A549 (cell line): Measurements from ENCODE around the gene ALCAM.

Experiments used
- CEBPB ChIP-seq, 2 experiments: fragments of >200 bp in 1 of 2; sonication (Bioruptor Twin) in 1 of 2; formaldehyde crosslinking in 1 of 2; IDR thresholded peaks; 2 replicates each; pipeline ENCODE4 v1.6.1; 2012 to 2016
- CHD4 ChIP-seq: fragments of 200-600 bp; sonication (generic); IDR thresholded peaks from 2 replicates; pipeline ENCODE4 v1.6.1; 2016; ENCODE audit warnings: antibody characterized with exemption, mild to moderate bottlenecking, borderline replicate concordance
- CTCF ChIP-seq: fragments of >200 bp; sonication (Bioruptor Twin); formaldehyde crosslinking; IDR thresholded peaks from 3 replicates; pipeline ENCODE4 v1.5.1; 2016
- E2F6 ChIP-seq: IDR thresholded peaks from 2 replicates; pipeline ENCODE4 v1.6.1; 2012; ENCODE audit warnings: low read depth, borderline replicate concordance
- FOSL2 ChIP-seq, 2 experiments: fragments of 450-650 bp in 1 of 2; fragments of >200 bp in 1 of 2; sonication (Bioruptor Twin) in 1 of 2; formaldehyde crosslinking; IDR thresholded peaks; 2 replicates each; pipeline versions ENCODE4 v1.5.0 to v1.6.1; 2016 to 2020; ENCODE audit warnings: mild to moderate bottlenecking in 1 of 2, moderate library complexity in 1 of 2
- HMGXB4 ChIP-seq: fragments of 250-450 bp; sonication (Bioruptor Pico); IDR thresholded peaks from 2 replicates; pipeline ENCODE4 v1.5.0; 2021; ENCODE audit warnings: mild to moderate bottlenecking, moderate library complexity, borderline replicate concordance
- KDM1A ChIP-seq: fragments of 200-600 bp; sonication (generic); IDR thresholded peaks from 2 replicates; pipeline ENCODE4 v1.6.1; 2016; ENCODE audit warnings: low read depth, mild to moderate bottlenecking
- MAFK ChIP-seq: fragments of 450-650 bp; IDR thresholded peaks from 2 replicates; pipeline ENCODE4 v1.6.1; 2014; ENCODE audit not compliant: partially characterized antibody
- MAX ChIP-seq: IDR thresholded peaks from 2 replicates; pipeline ENCODE4 v1.6.1; 2012
- POLR2A ChIP-seq: IDR thresholded peaks from 2 replicates; pipeline ENCODE4 v1.6.1; 2012; ENCODE audit warnings: mild to moderate bottlenecking, low read length
- RAD21 ChIP-seq, 2 experiments: fragments of >200 bp in 1 of 2; sonication (Bioruptor Twin) in 1 of 2; formaldehyde crosslinking in 1 of 2; IDR thresholded peaks in 1 of 2; conservative IDR thresholded peaks in 1 of 2; 2 replicates in 1 of 2; 3 replicates in 1 of 2; pipeline ENCODE4 v1.6.1; 2012 to 2018; ENCODE audit warnings: inconsistent platforms in 1 of 2
- REST ChIP-seq: fragments of 200-600 bp; sonication (generic); IDR thresholded peaks from 2 replicates; pipeline ENCODE4 v1.6.1; 2016; ENCODE audit warnings: antibody characterized with exemption, mild to moderate bottlenecking, moderate library complexity
- TP53 ChIP-seq: fragments of 250-450 bp; sonication (Bioruptor Pico); IDR thresholded peaks from 2 replicates; pipeline ENCODE4 v1.5.0; 2021; ENCODE audit warnings: mild to moderate bottlenecking, moderate library complexity

- TF ChIP-seq POLR2A (no peak), HMGXB4 (no peak), FOSL2 (IDR thresholded peaks at IDR 0.05) (peak; percentile 64), FOSL2 (CRISPR knock-in tag; IDR thresholded peaks at IDR 0.05) (peak; percentile 89), REST (no peak), CTCF (no peak), RAD21 (conservative IDR thresholded peaks at IDR 0.05 in 1 of 2, IDR thresholded peaks at IDR 0.05 in 1 of 2) (no peak; a peak in 1 of 5 replicates), CEBPB (IDR thresholded peaks at IDR 0.05) (0 out of 4 replicates have a peak, but pooled peaks of 1 of the 2 experiments have one; percentile 16), TP53 (CRISPR knock-in tag) (no peak), CHD4 (no peak), MAX (peak; percentile 66; the same call in 1 of the 2 replicates), MAFK (peak; percentile 79), E2F6 (no peak), KDM1A (no peak)
These were observed 35.6 kb downstream of the ALCAM start for GRCh38 chr3:105402287-105402801.
